K562 (cell line): ENCODE measurements around the gene FILIP1L. TPM values are rescaled to one million over a fixed set of nuclear protein-coding genes. Genes with fewer than 3 reads are reported as not detected.

Experiments used
- ATAC-seq: fragments of 200-7000 bp; cut with Tn5 transposase; 3 replicates; pipeline ENCODE4 v1.9.1; 2020; ENCODE audit warnings: moderate library complexity
- BruUV-seq: library from RNA; stranded (reverse); fragments of 400-500 nt; replicated peaks from 2 replicates; lab custom pipeline; 2021; lab: Mats Ljungman, UMichigan
- CTCF ChIA-PET: fragments of 300-600 bp; formaldehyde crosslinking; extraction: SDS; loops from one replicate; lab custom pipeline; 2021; ENCODE audit warnings: low intra/inter-chr PET ratio; lab: Yijun Ruan, JAX
- POLR2A ChIA-PET: fragments of 300-600, 350-650 bp; sonication (Branson Sonifier 250); formaldehyde crosslinking; extraction: SDS; loops from one replicate; lab custom pipeline; 2021; ENCODE audit warnings: antibody characterized with exemption, inconsistent platforms; lab: Yijun Ruan, JAX
- DNase-seq, 4 experiments: peaks; one replicate each; pipeline versions ENCODE4 v3.0.0 to v3.0.0-alpha.2; 2011 to 2018; ENCODE audit warnings: low spot score in 3 of 4, mixed read lengths in 3 of 4; ENCODE audit errors: extremely low read depth in 1 of 4
- FAIRE-seq: peaks from 2 replicates; lab custom pipeline; 2011; peaks lifted over from hg19 to GRCh38; lab: Jason Lieb, UNC
- H2AFZ ChIP-seq: 2 replicates; pipeline ENCODE4 v1.6.0; 2011; ENCODE audit warnings: low read depth, low read length, control low read depth, inconsistent platforms
- H3K27ac ChIP-seq: fragments of 200-600 bp; 3 replicates; pipeline ENCODE4 v1.8.0; 2011; ENCODE audit warnings: low read depth, mild to moderate bottlenecking, control low read depth, inconsistent platforms, low read length, moderate library complexity, mixed read lengths; ENCODE audit errors: extremely low read depth
- H3K27me3 ChIP-seq, 2 experiments: fragments of 300-600 bp in 1 of 2; 2 replicates in 1 of 2; 3 replicates in 1 of 2; pipeline versions ENCODE4 v1.6.0 to v1.8.0; 2011; ENCODE audit warnings: inconsistent platforms in 2 of 2, low read length in 2 of 2, mild to moderate bottlenecking in 1 of 2, mixed read lengths in 1 of 2, moderate library complexity in 1 of 2; ENCODE audit not compliant: control insufficient read depth in 2 of 2, insufficient read depth in 2 of 2
- H3K36me3 ChIP-seq: fragments of 300-600 bp; 3 replicates; pipeline ENCODE4 v1.8.0; 2011; ENCODE audit warnings: mild to moderate bottlenecking, low read length, inconsistent platforms; ENCODE audit not compliant: control insufficient read depth, insufficient read depth
- H3K4me1 ChIP-seq, 2 experiments: fragments of 200-600 bp in 1 of 2; replicated peaks in 1 of 2; 2 replicates in 1 of 2; 3 replicates in 1 of 2; pipeline versions ENCODE4 v1.5.1 to v1.8.0; 2011; ENCODE audit warnings: inconsistent platforms in 2 of 2, low read length in 2 of 2, mild to moderate bottlenecking in 1 of 2, mixed read lengths in 1 of 2, moderate library complexity in 1 of 2; ENCODE audit not compliant: control insufficient read depth in 2 of 2, insufficient read depth in 2 of 2
- H3K4me2 ChIP-seq: 2 replicates; pipeline ENCODE4 v1.6.1; 2011; ENCODE audit warnings: low read length, control low read depth, inconsistent platforms, mixed read lengths; ENCODE audit not compliant: insufficient read depth
- H3K4me3 ChIP-seq: fragments of 200-600 bp; sonication (generic), shearing (Covaris generic); 2 replicates; pipeline ENCODE4 v1.5.1; 2016; ENCODE audit warnings: control low read depth, inconsistent platforms
- H3K79me2 ChIP-seq: fragments of 200-600 bp; 3 replicates; pipeline ENCODE4 v1.8.0; 2011; ENCODE audit warnings: low read length, inconsistent platforms; ENCODE audit not compliant: control insufficient read depth, insufficient read depth
- H3K9ac ChIP-seq, 2 experiments: 2 replicates each; pipeline versions ENCODE4 v1.6.0 to v1.6.1; 2011; ENCODE audit warnings: low read depth in 2 of 2, low read length in 2 of 2, control low read depth in 1 of 2, inconsistent platforms in 1 of 2, mild to moderate bottlenecking in 1 of 2, mixed read lengths in 1 of 2; ENCODE audit not compliant: insufficient read depth in 1 of 2
- H3K9me1 ChIP-seq: one replicate; pipeline ENCODE4 v1.6.0; 2011; ENCODE audit warnings: inconsistent platforms, mild to moderate bottlenecking, low read length, moderate library complexity; ENCODE audit not compliant: control insufficient read depth, insufficient read depth
- H3K9me3 ChIP-seq: replicated peaks from 2 replicates; pipeline ENCODE4 v1.5.1; 2011; ENCODE audit warnings: low read depth, low read length, inconsistent platforms; ENCODE audit not compliant: control insufficient read depth, insufficient read depth
- H4K20me1 ChIP-seq: replicated peaks from 2 replicates; pipeline ENCODE4 v1.6.1; 2011; ENCODE audit warnings: low read length, inconsistent platforms, mixed read lengths; ENCODE audit not compliant: control insufficient read depth, insufficient read depth
- NR3C1 ChIP-seq: sonication (generic); formaldehyde crosslinking; IDR thresholded peaks from 2 replicates; pipeline ENCODE4 v1.8.1; 2022; ENCODE audit warnings: missing genetic modification reagents
- WGBS: fragments of 100-300 bp; shearing (Covaris generic); methylation state at CpG from one replicate; pipeline ENCODE4 v1.1.6; 2016; ENCODE audit warnings: low coverage, mixed read lengths; ENCODE audit not compliant: insufficient coverage; ENCODE audit errors: missing lambda C conversion rate; 5-methylcytosine and 5-hydroxymethylcytosine counted together
- in situ Hi-C: fragments of 300-500 bp; cut with MboI; formaldehyde crosslinking; loops from 4 replicates; pipeline ENCODE4 v1.15.0; 2018; ENCODE audit warnings: inconsistent platforms, mixed read lengths
- intact Hi-C: fragments of 100-400 bp; cut with micrococcal nuclease; formaldehyde crosslinking; loops from 2 replicates; pipeline ENCODE4 v1.14.2; 2022
- polyA plus RNA-seq, 8 experiments: library from polyadenylated mRNA; depleted of rRNA in 4 of 8; stranded (reverse) in 5 of 8; unstranded in 3 of 8; fragments of >200 nt; fragmentation: Nextera tagmentation in 2 of 8; fragmentation: Illumina TruSeq in 1 of 8; extraction: Ambion mirVana in 2 of 8; extraction: Trizol in 1 of 8; gene quantifications; 2 replicates each; pipeline versions ENCODE4 v1.2.1 to v1.2.3, GENCODE V29; 2011 to 2014; ENCODE audit warnings: inconsistent platforms in 1 of 8, missing spikeins in 1 of 8
- total RNA-seq, 7 experiments: library from RNA; depleted of rRNA in 6 of 7; stranded (reverse); fragments of >200 nt in 6 of 7; fragmentation: Illumina TruSeq in 2 of 7; extraction: Trizol in 2 of 7; gene quantifications; 2 replicates each; pipeline versions ENCODE4 v1.2.1 to v1.2.3, GENCODE V29; 2011 to 2021; ENCODE audit warnings: low replicate concordance in 1 of 7
- TF ChIP-seq, protein P1 (sequence below), 3 experiments: IDR thresholded peaks in 2 of 3; conservative IDR thresholded peaks in 1 of 3; 2 replicates each; pipeline ENCODE4 v1.5.1; 2011 to 2012; ENCODE audit warnings: low read length in 3 of 3, mild to moderate bottlenecking in 3 of 3, control low read depth in 2 of 3, improper control_type of control experiment in 1 of 3, inconsistent platforms in 1 of 3, low read depth in 1 of 3, mixed read lengths in 1 of 3, moderate library complexity in 1 of 3; ENCODE audit not compliant: insufficient read depth in 2 of 3
- TF ChIP-seq, protein P2 (sequence below): fragments of 250-450 bp; sonication (Bioruptor Pico); IDR thresholded peaks from 2 replicates; pipeline ENCODE4 v1.5.0; 2020; ENCODE audit warnings: mild to moderate bottlenecking

FILIP1L gene
- total and polyA plus RNA-seq, 9 of the 15 experiments (the other 6 are each of a cell fraction or from before 2014, with no cell fraction given), result 0.50 to 2.1 (median 1.1) TPM

DNA sequence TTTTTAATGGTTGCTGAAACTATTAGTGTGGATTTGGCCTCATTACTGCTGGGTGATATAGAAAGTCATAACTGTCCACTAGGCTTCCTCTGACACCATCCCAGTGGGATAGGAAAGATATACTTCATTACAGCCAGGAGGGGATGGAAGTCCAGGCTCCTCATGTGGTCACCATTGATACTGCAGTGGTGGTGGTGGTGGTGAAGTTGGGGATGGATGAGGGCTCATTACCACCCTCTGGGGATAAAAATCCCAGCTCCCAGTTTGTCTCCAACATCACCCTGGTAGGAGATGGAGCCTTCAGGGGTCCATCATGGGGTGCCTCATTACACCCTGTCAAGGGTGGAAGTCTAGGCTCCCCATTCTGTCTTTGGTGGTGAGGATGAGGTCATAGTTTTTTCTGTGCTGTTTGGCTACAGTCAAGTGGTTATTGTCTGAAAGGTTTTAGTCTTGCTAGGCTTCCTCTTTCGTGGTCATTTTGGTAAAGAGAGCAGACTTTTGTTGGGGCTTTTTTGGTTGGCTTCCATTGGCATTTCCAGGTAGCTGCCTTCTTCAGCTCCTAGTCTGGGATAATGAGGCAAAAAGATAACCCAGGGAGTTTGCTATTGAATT is 30.1 kb upstream of the FILIP1L start:
- no TSS peak for BruUV-seq
- no peak overlapping the region for H3K4me2 ChIP-seq
- FAIRE-seq (no peak), DNase-seq (no peak), ATAC-seq (no peak)
- H3K9ac ChIP-seq, result no peak overlapping the region
- 64% methylated on average over 1 of the region's 1 CpG for WGBS
- CTCF ChIA-PET, result no interaction called here
- no peak overlapping the region for H3K4me3 ChIP-seq
- H3K36me3 ChIP-seq, result peaks cover 13% of the 10 kb centered on the region; the same call in 1 of the 3 replicates
- no peaks in the 10 kb centered on the region for H3K27me3 ChIP-seq
- H2AFZ ChIP-seq, result no peak overlapping the region
- no peaks in the 10 kb centered on the region for H3K9me1 ChIP-seq
- H3K4me1 ChIP-seq, result no peaks in the 10 kb centered on the region
- in situ Hi-C loops, result no loop called here
- intact Hi-C loops, result no loop called here
- TF ChIP-seq, protein P1, sequence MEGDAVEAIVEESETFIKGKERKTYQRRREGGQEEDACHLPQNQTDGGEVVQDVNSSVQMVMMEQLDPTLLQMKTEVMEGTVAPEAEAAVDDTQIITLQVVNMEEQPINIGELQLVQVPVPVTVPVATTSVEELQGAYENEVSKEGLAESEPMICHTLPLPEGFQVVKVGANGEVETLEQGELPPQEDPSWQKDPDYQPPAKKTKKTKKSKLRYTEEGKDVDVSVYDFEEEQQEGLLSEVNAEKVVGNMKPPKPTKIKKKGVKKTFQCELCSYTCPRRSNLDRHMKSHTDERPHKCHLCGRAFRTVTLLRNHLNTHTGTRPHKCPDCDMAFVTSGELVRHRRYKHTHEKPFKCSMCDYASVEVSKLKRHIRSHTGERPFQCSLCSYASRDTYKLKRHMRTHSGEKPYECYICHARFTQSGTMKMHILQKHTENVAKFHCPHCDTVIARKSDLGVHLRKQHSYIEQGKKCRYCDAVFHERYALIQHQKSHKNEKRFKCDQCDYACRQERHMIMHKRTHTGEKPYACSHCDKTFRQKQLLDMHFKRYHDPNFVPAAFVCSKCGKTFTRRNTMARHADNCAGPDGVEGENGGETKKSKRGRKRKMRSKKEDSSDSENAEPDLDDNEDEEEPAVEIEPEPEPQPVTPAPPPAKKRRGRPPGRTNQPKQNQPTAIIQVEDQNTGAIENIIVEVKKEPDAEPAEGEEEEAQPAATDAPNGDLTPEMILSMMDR (IDR thresholded peaks at IDR 0.05 in 2 of 3, conservative IDR thresholded peaks at IDR 0.05 in 1 of 3; ENCODE audit: insufficient read depth in 2 of 3, low read depth in 1 of 3, low read length in 3 of 3), result 0 out of 6 replicates have a peak, but pooled peaks of 1 of the 3 experiments have one; percentile 27
- no peak for TF ChIP-seq NR3C1 (CRISPR knock-in tag)
- TF ChIP-seq, protein P2, sequence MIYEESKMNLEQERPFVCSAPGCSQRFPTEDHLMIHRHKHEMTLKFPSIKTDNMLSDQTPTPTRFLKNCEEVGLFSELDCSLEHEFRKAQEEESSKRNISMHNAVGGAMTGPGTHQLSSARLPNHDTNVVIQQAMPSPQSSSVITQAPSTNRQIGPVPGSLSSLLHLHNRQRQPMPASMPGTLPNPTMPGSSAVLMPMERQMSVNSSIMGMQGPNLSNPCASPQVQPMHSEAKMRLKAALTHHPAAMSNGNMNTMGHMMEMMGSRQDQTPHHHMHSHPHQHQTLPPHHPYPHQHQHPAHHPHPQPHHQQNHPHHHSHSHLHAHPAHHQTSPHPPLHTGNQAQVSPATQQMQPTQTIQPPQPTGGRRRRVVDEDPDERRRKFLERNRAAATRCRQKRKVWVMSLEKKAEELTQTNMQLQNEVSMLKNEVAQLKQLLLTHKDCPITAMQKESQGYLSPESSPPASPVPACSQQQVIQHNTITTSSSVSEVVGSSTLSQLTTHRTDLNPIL, result no peak
- H3K9me3 ChIP-seq, result no peaks in the 10 kb centered on the region
- no peak overlapping the region for H3K27ac ChIP-seq
- POLR2A ChIA-PET, result no interaction called here
- H4K20me1 ChIP-seq, result no peaks in the 10 kb centered on the region
- H3K79me2 ChIP-seq, result no peaks in the 10 kb centered on the region
